HS-27A (cell line): Measurements from ENCODE around the gene CLEC2D.
A peak's percentile ranks its signal among the peaks of the same experiment; 100 is the strongest.
"Not testable (repeated sequence)": the region's sequence is repeated elsewhere in the genome, so short reads cannot be mapped to it uniquely, and the experiment has no call there.

ENCODE experiments used
- DNase-seq: peaks from one replicate; pipeline ENCODE4 v3.0.0-alpha.2; 2012; ENCODE audit warnings: low read depth, missing footprints

The CLEC2D gene

DNA sequence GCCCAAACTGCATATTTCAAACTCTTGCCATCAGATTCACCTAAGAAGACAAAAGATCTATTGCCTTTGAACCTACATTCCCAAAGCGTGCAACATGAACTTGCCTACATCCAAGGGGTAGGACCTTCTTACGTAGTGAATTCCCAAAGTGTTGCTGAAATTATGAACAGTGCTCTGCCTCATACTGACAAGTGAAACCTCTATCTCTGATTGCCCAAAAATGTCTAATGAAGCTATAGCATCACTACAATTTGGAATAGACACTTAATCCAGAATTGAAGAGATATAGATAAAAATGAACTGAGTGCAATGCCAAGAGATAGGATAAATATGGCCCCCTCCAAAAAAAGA is 31.1 kb downstream of the CLEC2D start:
- DNase-seq = no peak

DNA sequence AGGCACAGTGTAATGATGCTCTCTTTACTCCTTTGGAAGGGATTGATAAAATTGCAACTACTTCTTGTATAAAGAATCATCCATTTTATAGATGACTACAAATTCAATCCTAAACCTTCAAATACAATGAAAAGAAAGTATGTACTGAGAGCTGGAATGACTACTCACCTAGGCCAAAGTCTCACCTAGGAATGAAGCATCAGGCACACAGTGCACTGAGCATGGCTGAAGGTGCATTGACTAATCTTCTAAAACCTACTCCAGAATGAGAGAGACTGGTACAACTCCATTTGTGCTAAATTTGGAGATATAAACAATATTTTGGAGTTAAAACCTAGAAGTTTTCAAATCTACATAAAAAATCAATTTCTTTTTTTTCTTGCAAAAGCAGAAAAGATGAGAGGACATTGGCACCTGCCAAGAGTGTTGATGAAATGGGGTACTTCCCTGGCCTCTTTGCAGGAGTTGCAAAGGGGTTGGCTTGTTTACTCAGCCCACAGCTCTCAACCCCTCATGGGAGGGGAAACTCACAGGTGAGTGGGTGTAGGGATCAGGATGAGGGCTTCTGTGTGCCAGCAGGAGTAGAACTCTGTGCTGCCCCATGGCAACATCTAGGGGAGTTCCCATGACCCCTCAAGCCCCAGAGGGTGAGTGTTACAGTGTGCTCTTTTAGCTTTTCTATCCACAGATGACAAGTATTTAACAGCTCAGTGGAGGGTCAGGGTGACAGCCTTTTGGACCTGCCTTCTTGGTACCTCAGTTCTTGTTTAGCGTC is 32.1 kb downstream of the CLEC2D start:
- no peak for DNase-seq

DNA sequence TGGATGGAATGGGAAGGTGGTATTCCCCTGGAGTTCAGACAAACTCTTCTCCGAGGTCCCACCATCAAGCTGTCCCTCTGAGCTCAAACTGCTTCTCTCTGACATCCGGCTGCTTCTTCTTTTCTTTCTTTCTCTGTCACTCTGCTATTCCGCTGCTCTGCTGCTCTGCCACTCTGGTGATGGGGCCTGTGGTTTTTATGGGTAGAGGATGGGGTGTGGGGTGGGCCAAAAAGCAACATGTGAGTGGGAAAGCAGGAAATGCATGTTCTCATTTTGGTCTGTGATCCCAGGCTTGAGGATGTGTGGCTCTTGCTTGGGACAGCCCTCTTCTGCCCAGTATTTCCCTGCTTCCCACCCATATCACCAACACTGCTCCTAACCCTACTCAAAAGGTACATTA is 32.7 kb downstream of the CLEC2D start:
- DNase-seq = no peak

DNA sequence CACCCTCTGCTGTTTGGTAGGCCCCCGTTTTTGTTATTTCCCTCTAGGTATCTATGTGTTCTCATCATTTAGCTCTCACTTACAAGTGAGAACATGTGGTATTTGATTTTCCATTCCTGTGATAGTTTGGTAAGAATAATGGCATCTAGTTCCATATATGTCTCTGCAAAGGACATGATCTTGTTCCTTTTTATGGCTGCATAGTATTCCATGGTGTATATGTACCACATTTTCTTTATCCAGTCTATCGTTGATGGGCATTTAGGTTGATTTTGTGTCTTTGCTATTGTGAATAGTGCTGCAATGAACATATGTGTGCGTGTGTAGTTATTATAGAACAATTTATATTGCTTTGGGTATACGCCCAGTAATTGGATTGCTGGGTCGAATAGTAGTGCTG is 35.0 kb downstream of the CLEC2D start:
- not testable (repeated sequence) for DNase-seq

DNA sequence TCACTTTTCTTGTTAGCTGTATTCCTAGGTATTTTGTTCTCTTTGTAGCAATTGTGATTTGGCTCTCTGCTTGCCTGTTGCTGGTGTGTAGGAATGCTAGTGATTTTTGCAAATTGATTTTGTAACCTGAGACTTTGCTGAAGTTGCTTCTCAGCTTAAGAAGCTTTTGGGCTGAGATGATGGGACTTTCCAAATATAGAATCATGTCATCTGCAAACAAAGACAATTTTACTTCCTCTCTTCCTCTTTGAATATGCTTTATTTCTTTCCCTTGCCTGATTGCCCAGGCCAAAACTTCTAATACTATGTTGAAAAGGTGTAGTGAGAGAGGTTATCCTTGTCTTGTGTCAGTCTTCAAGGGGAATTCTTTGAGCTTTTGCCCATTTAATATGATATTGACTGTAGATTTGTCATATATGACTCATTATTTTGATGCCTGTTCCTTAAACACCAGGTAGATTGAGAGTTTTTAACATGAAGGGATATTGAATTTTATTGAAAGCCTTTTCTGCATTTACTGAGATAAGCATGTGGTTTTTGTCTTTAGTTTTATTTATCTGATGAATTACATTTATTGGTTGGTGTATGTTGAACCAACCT is 36.7 kb downstream of the CLEC2D start:
- DNase-seq = no peak

DNA sequence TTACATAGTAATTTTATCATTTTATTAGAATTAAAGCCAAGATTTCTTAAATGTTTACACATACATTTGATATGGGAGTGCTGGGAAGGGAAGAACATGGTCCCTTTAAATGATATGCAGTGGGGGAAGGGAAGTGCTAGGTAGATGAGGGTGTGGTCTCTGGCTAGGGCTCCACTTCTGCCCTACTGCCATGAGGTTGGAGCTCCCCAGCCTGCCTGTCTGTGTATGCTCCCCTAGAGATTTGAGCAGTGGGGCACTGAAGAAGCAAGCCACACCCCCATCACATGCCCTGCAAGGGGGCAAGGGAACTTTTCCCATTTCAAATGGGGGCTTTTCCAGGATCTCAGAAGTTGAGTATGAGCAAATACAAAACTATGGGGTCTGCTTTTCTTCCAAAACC is 37.8 kb downstream of the CLEC2D start:
- no peak for DNase-seq

DNA sequence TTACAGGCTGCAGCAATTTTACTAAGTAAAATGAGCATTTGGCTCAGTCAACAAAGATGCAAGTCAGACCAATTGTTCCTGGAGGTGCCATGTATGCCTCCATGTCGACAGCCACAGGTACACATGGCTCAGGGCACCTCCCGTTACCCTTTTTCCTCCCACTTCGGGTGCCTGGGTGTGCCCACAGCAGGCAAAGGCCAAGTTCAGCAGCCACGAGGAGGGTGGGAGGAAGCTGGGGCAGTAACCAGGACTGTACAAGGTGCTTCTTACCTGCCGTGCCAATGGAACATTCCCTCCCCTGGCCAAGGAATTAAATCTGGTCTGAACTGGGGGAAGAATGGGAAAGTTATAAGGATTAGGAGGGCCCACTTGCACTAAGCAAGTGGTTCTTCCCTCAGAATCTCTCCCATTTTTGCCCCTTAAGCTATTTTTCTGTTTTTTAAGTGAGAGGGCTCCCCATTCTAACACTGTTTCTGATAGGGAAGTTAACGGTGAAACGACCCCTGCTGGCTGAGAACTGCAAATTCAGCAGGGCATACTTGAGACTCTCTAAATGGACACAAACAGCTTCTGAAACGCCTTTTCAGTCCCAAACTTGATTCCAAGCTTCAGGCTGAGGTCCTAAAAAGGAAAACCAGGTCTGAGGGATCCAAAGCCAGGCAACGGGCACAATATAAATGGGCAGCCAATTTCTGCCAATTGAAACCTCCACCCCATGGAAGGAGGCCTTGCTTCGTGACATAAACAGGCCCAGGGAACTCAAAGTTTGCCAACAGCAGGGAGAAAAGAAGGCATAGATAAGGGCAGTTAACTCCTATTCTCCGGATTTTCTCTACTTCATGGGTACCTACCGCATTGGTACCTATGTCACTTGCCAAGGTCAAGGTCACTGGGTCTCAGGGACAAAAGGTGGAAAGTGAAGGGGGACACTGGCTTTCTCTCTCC is 38.6 kb downstream of the CLEC2D start:
- peak; percentile 31 for DNase-seq

DNA sequence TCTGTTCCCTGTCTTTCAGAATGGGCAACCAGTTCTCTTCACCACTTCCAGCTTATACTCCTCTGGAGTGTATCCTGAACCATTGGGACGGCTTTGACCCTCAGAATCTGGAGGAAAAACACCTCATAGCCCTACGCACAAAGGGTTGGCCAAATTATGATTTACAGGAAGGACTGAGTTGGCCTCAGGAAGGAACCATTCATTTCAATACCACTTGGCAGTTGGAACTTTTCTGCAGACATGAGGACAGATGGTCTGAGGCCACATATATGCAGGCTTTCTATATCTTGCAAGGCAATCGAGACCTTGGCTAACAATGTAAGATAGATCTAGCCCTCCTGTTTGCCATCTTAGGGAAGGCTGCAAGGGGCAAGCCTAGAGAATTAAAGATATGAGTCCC is 39.3 kb downstream of the CLEC2D start:
- DNase-seq = no peak

DNA sequence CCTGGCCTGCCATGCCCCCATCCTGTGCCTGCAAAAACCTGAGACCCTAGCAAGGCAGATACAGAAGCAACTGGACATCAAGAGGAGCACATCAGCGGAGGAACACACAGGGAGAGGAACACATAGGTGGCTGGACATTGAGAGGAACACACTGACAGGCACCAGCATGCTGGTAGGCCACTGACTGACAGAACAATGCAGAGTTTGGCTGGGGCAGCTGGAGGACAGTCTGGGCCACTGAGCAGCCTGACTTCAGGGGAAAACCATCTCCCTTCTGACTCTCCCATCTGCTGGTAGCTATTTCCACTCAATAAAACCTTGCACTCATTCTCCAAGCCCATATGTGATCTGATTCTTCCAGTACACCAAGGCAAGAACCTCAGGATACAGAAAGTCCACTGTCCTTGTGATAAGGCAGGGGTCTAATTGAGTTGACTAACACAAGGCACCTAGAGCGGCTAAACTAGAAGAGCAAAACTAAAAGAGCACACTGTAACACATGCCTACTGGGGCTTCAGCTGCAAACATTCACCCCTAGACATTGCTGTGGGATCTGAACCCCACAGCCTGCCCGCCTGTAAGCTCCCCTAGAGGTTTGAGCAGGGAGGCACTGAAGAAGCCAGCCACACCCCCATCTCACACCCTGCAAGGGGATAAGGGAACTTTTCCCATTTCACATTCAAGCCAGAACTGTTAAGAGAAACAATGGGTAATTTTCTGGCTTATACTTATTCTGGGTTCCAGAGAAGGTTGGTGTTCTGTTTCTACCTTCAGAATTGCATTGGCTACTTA is 41.3 kb downstream of the CLEC2D start:
- DNase-seq = no peak

DNA sequence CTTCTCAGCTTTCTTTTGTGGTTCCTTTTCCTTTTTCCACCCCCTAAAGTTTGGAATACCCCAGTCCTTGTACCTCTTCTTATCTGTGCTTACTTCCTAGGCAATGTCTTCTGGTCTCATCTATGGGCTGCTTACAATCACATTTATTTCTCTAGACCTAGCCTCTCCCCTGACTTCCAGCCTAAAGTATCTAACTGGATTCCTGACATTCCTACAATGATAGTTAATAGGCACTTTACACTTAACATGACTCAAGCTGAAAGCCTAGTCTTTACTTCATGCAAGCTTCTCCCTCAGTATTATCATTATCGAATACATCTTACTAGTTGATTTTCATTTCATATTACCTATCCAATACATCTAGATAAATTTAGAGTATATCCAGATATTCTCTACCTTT is 42.2 kb downstream of the CLEC2D start:
- DNase-seq = no peak

DNA sequence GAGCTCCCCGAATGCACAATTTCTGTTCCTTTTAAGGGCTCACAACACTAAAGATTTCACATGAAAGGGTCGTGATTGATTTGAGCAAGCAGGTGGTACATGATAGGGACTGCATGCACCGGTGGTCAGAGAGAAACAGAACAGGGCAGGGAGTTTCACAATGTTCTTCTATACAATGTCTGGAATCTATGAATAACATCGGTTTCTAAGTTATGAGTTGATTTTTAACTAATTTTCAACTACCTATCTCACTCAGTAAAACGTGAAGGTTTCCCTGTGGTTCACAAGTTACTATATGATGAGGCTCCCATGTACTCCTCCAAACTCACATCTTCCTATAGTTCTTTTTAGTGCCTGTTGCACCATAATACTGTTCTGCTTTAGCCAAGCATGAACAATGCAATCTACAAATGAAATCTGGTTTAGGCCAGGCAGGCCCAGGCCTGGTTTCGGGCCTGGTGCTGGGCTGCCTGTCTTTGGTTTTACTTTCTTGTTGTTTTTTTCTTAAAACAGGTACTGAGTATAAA is 43.6 kb downstream of the CLEC2D start:
- DNase-seq = not testable (repeated sequence)

DNA sequence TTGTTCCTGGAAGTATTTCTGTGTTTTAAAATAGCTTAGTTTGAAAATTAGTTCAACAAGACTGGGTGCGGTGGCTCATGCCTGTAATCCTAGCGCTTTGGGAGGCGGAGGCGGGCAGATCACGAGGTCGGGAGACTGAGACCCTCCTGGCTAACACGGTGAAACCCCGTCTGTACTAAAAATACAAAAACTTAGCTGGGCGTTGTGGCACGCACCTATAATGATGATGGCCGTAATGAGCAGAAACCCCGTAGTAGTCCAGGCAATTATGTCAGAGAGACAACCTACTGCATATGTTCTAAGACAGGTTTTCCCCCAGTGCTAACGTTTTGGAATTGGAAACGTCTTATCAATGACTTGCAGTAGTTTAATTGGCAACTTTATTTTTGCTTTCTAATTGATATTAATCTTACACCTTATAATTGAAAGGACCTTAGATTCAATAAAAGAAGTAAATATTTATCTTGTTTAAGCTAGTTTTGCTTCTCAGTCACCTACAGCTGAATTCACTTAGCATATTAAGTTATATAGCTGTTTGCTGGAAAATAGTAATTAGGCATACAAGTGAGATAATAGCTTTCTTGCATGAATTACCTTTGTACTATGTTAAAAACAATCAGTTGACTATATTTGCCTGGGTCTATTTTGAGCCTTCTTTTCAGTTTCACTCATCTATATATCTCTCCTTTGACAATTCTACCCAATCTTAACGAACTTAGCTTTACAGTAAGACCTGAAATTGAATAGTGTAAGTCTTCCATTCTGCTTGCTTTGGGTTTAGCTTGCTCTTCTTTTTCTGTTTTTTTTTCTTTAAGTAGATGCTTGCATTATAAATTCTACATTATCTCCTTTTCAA is 47.8 kb downstream of the CLEC2D start:
- DNase-seq = no peak

DNA sequence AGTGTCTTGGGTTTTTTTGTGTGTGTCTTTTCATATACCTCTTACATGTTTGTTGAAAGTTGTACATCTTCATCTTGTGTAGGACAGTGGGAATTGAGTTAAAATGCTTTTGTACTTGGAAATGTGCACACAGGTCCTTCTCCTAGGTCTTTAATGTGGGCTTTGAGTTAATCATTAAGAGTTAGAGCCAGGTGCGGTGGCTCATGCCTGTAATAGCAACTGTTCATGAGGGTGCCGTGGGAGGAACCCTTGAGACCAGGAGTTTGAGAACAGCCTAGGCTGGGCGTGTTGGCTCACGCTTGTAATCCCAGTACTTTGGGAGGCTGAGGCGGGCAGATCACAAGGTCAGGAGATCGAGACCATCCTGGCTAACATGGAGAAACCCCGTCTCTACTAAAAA is 49.5 kb downstream of the CLEC2D start:
- no peak for DNase-seq

DNA sequence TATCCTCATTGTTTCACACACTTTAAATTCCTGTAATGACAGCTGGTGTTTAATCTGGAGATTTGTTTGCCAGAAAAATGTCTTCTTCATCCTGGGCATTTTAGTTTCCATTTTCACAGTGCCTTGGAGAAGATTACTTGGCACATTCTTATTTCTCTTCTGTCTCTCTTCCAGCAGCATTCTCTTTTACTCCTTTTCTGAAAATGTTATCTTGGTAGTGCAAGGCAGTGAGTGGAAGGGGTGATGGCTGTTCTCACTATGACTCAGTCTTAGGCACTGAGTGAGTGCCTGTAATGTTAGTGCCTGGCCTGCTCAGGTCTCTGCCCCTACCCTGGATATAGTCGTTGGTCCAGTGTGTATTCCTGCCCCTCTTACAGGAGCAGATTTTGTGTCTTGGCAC is 50.3 kb downstream of the CLEC2D start:
- DNase-seq = no peak

DNA sequence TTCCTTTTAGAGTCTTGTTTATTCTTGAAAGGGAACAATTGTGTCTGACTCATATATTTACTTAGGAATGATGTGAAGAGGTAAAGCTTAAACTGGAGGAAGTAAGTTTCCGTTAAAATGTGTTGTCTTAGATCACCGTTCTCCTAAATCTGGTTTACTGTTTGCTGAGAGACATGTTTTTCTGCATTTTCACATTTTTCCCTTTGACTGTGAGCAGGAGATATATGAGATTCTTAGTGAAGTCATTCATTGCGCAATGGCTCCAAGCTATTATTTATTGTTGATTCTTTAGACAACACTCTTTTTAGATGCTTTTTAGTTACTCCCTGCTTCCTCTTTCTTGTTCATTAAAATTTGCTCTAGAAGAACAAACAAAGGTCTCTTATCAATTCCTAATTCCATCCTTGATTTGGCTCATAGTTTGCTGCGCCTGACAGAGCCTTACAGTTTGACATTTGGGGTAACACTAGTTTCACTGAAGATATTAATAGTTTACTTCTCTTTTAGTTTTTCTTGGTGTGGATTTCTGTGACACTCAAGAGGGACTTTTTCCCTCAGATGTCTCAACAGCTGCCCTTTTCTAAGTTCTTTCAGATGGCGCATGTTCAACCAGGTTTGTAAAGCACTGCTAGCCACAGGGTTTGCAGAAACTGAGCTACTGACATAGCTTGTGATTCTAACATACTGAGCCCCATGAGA is 52.0 kb downstream of the CLEC2D start:
- no peak for DNase-seq

DNA sequence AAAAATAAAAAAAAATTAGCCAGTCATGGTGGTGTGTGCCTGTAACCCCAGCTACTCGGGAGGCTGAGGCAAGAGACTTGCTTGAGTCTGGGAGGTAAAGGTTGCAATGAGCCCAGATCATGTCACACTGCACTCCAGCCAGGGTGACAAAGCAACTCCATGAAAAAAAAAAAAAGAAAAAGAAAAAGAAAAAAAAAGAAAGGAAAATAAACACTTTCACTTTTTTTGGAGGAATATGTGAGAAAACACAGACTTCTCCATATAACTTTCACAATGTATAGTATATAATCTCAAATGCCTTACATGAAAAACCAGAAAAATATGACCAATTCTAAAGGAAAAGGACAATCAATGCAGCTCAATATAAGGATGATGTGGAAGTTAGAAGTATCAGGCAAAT is 54.5 kb downstream of the CLEC2D start:
- DNase-seq = no peak

DNA sequence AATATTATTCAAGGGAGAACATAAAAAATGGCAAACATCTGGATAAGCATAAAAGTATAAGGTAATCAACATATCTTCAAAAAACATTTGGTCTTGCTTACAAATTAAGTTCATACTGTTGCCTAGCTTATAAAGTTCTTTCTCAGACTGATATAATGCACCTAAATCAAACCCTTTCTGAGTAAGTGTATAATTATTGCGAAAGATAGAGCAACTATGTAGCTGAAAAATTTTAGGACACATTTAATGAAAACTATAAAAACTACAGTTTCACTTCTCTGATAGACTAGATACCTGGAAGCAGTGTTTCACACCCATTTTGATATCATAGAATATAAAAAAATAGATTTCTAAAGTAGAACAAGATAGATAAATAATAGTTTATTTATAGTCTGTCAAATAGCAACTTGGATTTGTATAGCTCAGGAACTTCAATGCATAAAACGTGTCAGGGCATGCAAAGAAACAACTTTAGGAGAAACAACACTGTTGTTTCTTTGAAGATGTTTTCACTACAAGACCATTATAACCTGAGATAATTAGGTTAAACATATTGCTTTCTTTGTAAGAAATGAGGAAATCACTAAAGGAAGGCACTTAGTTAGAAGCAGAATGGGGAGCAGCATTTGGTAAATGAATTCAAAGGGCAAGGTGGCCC is 55.8 kb downstream of the CLEC2D start:
- no peak for DNase-seq

DNA sequence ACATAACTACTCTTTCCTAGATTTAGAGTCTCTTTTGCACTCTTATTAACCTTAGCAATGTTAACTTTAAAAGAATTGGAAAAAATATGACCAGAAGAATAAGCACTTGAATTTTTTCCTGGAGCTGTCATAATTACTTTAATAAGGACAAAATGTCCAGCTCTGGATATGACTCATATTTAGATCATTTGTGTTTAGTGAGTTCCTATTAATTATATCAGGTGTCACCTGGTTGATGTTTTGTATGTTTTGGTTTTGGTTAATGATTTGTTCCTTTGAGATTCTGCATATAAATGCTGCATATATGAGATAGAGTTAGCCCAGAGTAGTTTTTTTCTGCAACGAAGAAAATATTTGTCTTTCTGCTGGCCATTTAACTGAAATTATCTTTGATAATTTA is 58.3 kb downstream of the CLEC2D start:
- DNase-seq = no peak

DNA sequence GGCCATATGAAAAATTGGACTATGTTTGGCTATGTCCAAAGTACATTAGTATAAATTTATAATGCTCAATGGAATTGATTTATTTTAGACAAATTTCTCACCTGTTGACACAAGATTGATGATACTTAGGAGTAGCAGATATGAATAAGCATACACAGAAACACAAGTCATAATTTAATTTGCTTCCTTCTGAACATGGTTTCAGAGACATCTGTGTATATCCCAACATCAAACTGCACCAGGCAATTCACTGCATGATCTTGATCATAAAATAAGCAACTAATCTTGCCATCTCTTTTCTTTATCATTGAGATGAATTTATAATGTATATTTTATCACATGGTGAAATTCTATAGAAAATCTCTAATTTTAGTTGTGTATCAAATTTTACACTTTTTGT is 59.6 kb downstream of the CLEC2D start:
- DNase-seq = no peak

DNA sequence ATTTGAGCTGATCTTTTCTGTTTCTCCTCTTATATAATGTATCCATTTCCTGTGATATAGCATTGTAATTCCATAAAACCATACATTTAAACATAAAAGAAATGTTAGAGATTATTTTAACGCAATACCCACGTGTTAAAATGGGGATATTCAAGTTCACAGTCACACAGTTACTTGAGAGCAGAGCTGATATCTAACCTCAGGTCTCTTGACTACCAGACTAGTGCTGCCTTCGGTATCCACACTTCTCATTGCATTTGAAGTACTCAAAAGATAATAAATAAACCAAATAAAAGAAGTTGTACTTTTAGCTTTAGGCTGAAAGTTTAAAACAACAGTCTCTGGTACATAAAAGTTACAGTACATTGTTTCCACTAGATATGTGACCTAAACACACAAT is 60.5 kb downstream of the CLEC2D start:
- DNase-seq = no peak
